ENCODE data around the gene COMP. TPM values are rescaled to one million over a fixed set of nuclear protein-coding genes. Genes with fewer than 3 reads are reported as not detected.
"Not testable (repeated sequence)": the region's sequence is repeated elsewhere in the genome, so short reads cannot be mapped to it uniquely, and the experiment has no call there.

COMP gene
- total and polyA plus RNA-seq, 2 donors from 2014 or later: 1.8 to 33.2 TPM

DNA sequence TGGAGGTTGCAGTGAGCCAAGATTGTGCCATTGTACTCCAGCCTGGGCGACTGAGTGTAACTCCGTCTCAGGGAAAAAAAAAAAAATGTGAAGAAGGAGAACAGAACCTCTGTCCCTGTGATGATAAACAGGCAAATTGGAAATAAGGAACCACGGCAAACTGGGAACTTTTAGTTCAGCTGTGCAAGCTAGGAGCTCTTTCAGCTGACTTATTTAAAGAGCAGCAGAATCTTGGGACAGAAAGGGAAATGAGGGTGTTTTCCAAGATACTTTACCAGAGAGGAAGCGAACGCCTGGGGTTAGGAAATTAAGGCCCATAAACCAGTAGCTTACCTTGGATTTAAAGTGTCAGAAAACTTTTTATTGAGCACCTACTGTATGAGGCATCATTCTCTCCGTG is 37.7 kb upstream of the COMP start:
- no peaks in the 10 kb centered on the region for H3K36me3 ChIP-seq (ENCODE audit: control insufficient read depth in 2 of 3, insufficient read depth in 3 of 3, low read length in 3 of 3)
- no peak overlapping the region for H3K9ac ChIP-seq (ENCODE audit: low read length in 3 of 3)
- FAIRE-seq (no peak), DNase-seq (no peak)
- no peak overlapping the region for H3K27ac ChIP-seq (ENCODE audit: low read depth in 2 of 2, low read length in 2 of 2)
- no peaks in the 10 kb centered on the region for H3K27me3 ChIP-seq (ENCODE audit: control insufficient read depth, insufficient read depth, low read length)
- TF ChIP-seq, protein P1, sequence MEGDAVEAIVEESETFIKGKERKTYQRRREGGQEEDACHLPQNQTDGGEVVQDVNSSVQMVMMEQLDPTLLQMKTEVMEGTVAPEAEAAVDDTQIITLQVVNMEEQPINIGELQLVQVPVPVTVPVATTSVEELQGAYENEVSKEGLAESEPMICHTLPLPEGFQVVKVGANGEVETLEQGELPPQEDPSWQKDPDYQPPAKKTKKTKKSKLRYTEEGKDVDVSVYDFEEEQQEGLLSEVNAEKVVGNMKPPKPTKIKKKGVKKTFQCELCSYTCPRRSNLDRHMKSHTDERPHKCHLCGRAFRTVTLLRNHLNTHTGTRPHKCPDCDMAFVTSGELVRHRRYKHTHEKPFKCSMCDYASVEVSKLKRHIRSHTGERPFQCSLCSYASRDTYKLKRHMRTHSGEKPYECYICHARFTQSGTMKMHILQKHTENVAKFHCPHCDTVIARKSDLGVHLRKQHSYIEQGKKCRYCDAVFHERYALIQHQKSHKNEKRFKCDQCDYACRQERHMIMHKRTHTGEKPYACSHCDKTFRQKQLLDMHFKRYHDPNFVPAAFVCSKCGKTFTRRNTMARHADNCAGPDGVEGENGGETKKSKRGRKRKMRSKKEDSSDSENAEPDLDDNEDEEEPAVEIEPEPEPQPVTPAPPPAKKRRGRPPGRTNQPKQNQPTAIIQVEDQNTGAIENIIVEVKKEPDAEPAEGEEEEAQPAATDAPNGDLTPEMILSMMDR (IDR thresholded peaks at IDR 0.05; ENCODE audit: borderline replicate concordance, extremely low read depth, insufficient read depth): no peak
- peaks cover 0 to 12% (median 0%) of the 10 kb centered on the region in 3 donors for H3K4me1 ChIP-seq (ENCODE audit: control insufficient read depth in 2 of 3, insufficient read depth in 2 of 3, low read depth in 1 of 3, low read length in 3 of 3)
- intact Hi-C loops (cut with DNase I): no loop called here
- H3K4me3 ChIP-seq (ENCODE audit: low read length in 3 of 3): no peak overlapping the region
- H3K9me3 ChIP-seq (ENCODE audit: control insufficient read depth in 2 of 3, insufficient read depth in 1 of 3, low read length in 3 of 3): peaks cover 0 to 8% (median 0%) of the 10 kb centered on the region in 3 donors

DNA sequence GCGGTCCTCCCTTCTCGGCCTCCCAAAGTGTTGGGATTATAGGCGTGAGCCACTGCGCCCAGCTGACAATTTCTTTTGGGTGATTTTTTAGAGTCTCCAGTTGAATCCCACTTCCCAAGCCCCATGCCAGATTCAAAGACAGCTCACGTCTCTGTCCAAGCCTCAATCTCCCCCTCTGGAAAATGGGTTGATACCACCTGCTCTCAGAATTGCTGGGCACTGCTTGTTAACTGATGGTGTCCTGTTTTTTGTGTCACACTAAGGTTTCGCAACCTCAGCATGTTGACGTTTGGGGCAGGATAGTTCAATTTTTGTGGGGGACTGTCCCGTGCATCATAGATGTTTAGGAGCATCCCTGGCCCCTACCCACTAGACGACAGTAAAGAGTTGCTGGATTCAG is 26.5 kb upstream of the COMP start:
- H3K9ac ChIP-seq (ENCODE audit: low read length in 3 of 3): no peak overlapping the region
- H3K27me3 ChIP-seq (ENCODE audit: control insufficient read depth, insufficient read depth, low read length): no peaks in the 10 kb centered on the region
- H3K27ac ChIP-seq (ENCODE audit: low read depth in 2 of 2, low read length in 2 of 2): no peak overlapping the region
- H3K9me3 ChIP-seq (ENCODE audit: control insufficient read depth in 2 of 3, insufficient read depth in 1 of 3, low read length in 3 of 3): no peaks in the 10 kb centered on the region
- no peaks in the 10 kb centered on the region for H3K36me3 ChIP-seq (ENCODE audit: control insufficient read depth in 2 of 3, insufficient read depth in 3 of 3, low read length in 3 of 3)
- H3K4me1 ChIP-seq (ENCODE audit: control insufficient read depth in 2 of 3, insufficient read depth in 2 of 3, low read depth in 1 of 3, low read length in 3 of 3): no peaks in the 10 kb centered on the region
- intact Hi-C loops (cut with DNase I): no loop called here
- H3K4me3 ChIP-seq (ENCODE audit: low read length in 3 of 3): no peak overlapping the region
- FAIRE-seq (no peak), DNase-seq (no peak)
- TF ChIP-seq, protein P1 (IDR thresholded peaks at IDR 0.05; ENCODE audit: borderline replicate concordance, extremely low read depth, insufficient read depth): no peak

DNA sequence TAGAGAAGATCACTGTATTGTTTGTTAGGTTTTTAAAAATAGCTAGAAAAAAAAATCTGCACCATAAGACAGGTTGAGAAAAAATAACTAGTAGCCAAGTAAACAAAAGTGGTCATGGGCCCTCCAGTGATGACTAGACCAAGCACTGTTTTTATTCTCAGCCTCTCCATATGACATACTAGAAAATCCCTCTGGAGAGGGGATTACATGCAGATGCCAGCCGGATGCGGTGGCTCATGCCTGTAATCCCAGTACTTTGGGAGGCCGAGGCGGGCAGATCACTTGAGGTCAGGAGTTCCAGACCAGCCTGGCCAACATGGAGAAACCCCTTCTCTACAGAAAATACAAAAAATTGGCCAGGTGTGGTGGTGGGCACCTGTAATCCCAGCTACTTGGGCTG is 25.5 kb upstream of the COMP start:
- H3K27ac ChIP-seq (ENCODE audit: low read depth in 2 of 2, low read length in 2 of 2); H3K9me3 ChIP-seq (ENCODE audit: control insufficient read depth in 2 of 3, insufficient read depth in 1 of 3, low read length in 3 of 3); H3K4me3 ChIP-seq (ENCODE audit: low read length in 3 of 3); H3K9ac ChIP-seq (ENCODE audit: low read length in 3 of 3); intact Hi-C loops (cut with DNase I); FAIRE-seq; H3K27me3 ChIP-seq (ENCODE audit: control insufficient read depth, insufficient read depth, low read length); H3K36me3 ChIP-seq (ENCODE audit: control insufficient read depth in 2 of 3, insufficient read depth in 3 of 3, low read length in 3 of 3); H3K4me1 ChIP-seq (ENCODE audit: control insufficient read depth in 2 of 3, insufficient read depth in 2 of 3, low read depth in 1 of 3, low read length in 3 of 3); DNase-seq: not testable (repeated sequence)

DNA sequence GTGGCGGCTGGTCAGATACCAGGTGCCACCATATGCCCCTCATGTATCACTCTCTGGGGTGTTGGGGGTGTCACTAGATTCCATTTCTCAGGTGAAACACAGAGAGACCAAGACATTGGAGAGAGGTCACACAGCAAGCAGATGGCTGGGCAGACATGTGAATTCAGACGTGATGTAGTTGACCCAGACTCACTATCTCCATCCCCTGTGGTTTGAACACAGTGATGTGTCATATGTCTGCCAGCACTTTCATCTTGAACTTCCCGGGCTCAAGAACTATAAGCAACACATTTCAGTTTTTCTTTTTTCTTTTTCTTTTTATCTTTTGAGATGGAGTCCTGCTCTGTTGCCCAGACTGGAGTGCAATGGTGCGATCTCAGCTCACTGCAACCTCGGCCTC is 24.6 kb upstream of the COMP start:
- no peaks in the 10 kb centered on the region for H3K27me3 ChIP-seq (ENCODE audit: control insufficient read depth, insufficient read depth, low read length)
- H3K27ac ChIP-seq (ENCODE audit: low read depth in 2 of 2, low read length in 2 of 2): no peak overlapping the region
- H3K9ac ChIP-seq (ENCODE audit: low read length in 3 of 3): no peak overlapping the region
- no peaks in the 10 kb centered on the region for H3K4me1 ChIP-seq (ENCODE audit: control insufficient read depth in 2 of 3, insufficient read depth in 2 of 3, low read depth in 1 of 3, low read length in 3 of 3)
- no peaks in the 10 kb centered on the region for H3K36me3 ChIP-seq (ENCODE audit: control insufficient read depth in 2 of 3, insufficient read depth in 3 of 3, low read length in 3 of 3)
- TF ChIP-seq, protein P1 (IDR thresholded peaks at IDR 0.05; ENCODE audit: borderline replicate concordance, extremely low read depth, insufficient read depth): no peak
- H3K4me3 ChIP-seq (ENCODE audit: low read length in 3 of 3): no peak overlapping the region
- intact Hi-C loops (cut with DNase I): no loop called here
- DNase-seq: no peak
- H3K9me3 ChIP-seq (ENCODE audit: control insufficient read depth in 2 of 3, insufficient read depth in 1 of 3, low read length in 3 of 3): no peaks in the 10 kb centered on the region
- FAIRE-seq: no peak
